DOHH2 (cell line): ENCODE measurements around the gene SMIM44.

Experiments used
- H3F3A ChIP-seq: fragments of 200-600 bp; sonication (generic), shearing (Covaris generic); 2 replicates; pipeline ENCODE4 v1.6.0; 2016; ENCODE audit warnings: antibody characterized with exemption, mild to moderate bottlenecking; ENCODE audit not compliant: control insufficient read depth, insufficient read depth
- H3K27ac ChIP-seq: fragments of 200-600 bp; sonication (generic); 2 replicates; pipeline ENCODE4 v1.5.1; 2014; ENCODE audit warnings: low read depth, mild to moderate bottlenecking, low read length, moderate library complexity
- H3K27me3 ChIP-seq: fragments of 200-600 bp; sonication (generic); 2 replicates; pipeline ENCODE4 v1.6.1; 2014; ENCODE audit warnings: mild to moderate bottlenecking, low read length, mixed read lengths; ENCODE audit not compliant: control insufficient read depth
- H3K36me3 ChIP-seq: fragments of 200-600 bp; sonication (generic); 2 replicates; pipeline ENCODE4 v1.6.1; 2014; ENCODE audit warnings: mild to moderate bottlenecking, low read length, moderate library complexity, mixed read lengths; ENCODE audit not compliant: control insufficient read depth
- H3K4me1 ChIP-seq: fragments of 200-600 bp; sonication (generic); 2 replicates; pipeline ENCODE4 v1.6.1; 2014; ENCODE audit warnings: mild to moderate bottlenecking, low read length, mixed read lengths; ENCODE audit not compliant: control insufficient read depth
- H3K4me2 ChIP-seq: fragments of 200-600 bp; sonication (generic); 2 replicates; pipeline ENCODE4 v1.6.0; 2014; ENCODE audit warnings: mild to moderate bottlenecking, low read length, moderate library complexity
- H3K4me3 ChIP-seq: fragments of 200-600 bp; sonication (generic); 2 replicates; pipeline ENCODE4 v1.5.1; 2014; ENCODE audit warnings: mild to moderate bottlenecking, low read length, mixed read lengths
- H3K79me2 ChIP-seq: fragments of 200-600 bp; sonication (generic); 2 replicates; pipeline ENCODE4 v1.6.1; 2014; ENCODE audit warnings: mild to moderate bottlenecking, low read length, mixed read lengths; ENCODE audit not compliant: control insufficient read depth
- H3K9me2 ChIP-seq: fragments of 200-600 bp; sonication (generic); replicated peaks from 2 replicates; pipeline ENCODE4 v1.6.1; 2014; ENCODE audit warnings: mild to moderate bottlenecking, low read length, mixed read lengths; ENCODE audit not compliant: control insufficient read depth
- H3K9me3 ChIP-seq: fragments of 200-600 bp; sonication (generic); 2 replicates; pipeline ENCODE4 v1.6.1; 2014; ENCODE audit warnings: antibody characterized with exemption, low read length, mixed read lengths; ENCODE audit not compliant: control insufficient read depth, insufficient read depth
- H4K20me1 ChIP-seq: fragments of 200-600 bp; sonication (generic); 2 replicates; pipeline ENCODE4 v1.6.0; 2014; ENCODE audit warnings: low read depth, mild to moderate bottlenecking, antibody characterized with exemption, low read length, moderate library complexity; ENCODE audit not compliant: control insufficient read depth, insufficient read depth
- EZH2phosphoT487 ChIP-seq: fragments of 200-600 bp; sonication (generic); IDR thresholded peaks from 2 replicates; pipeline ENCODE4 v1.6.1; 2017; ENCODE audit warnings: borderline replicate concordance, mild to moderate bottlenecking, antibody characterized with exemption, low read length, moderate library complexity, mixed read lengths
- TF ChIP-seq, protein P1 (sequence below): fragments of 200-600 bp; sonication (generic); IDR thresholded peaks from one replicate; pipeline ENCODE4 v1.5.1; 2014; ENCODE audit warnings: antibody characterized with exemption, mild to moderate bottlenecking, low read depth, low read length; ENCODE audit not compliant: poor library complexity, severe bottlenecking

The SMIM44 gene

GRCh38 chr19:3434630-3435553 is 48.3 kb downstream of the SMIM44 start:
- Histone ChIP-seq H4K20me1 (no peaks in the 10 kb centered on the region), H3K27ac (peak overlapping the region; percentile 66), H3K36me3 (no peaks in the 10 kb centered on the region), H3K79me2 (no peaks in the 10 kb centered on the region), H3K4me1 (peaks cover 10% of the 10 kb centered on the region), H3K4me2 (peak overlapping the region; percentile 93), H3K9me2 (no peaks in the 10 kb centered on the region), H3K4me3 (peak overlapping the region; percentile 91), H3K27me3 (no peaks in the 10 kb centered on the region), H3F3A (no peaks in the 10 kb centered on the region), H3K9me3 (peaks cover 5% of the 10 kb centered on the region; the same call in 1 of the 2 replicates)
- TF ChIP-seq, protein P1, sequence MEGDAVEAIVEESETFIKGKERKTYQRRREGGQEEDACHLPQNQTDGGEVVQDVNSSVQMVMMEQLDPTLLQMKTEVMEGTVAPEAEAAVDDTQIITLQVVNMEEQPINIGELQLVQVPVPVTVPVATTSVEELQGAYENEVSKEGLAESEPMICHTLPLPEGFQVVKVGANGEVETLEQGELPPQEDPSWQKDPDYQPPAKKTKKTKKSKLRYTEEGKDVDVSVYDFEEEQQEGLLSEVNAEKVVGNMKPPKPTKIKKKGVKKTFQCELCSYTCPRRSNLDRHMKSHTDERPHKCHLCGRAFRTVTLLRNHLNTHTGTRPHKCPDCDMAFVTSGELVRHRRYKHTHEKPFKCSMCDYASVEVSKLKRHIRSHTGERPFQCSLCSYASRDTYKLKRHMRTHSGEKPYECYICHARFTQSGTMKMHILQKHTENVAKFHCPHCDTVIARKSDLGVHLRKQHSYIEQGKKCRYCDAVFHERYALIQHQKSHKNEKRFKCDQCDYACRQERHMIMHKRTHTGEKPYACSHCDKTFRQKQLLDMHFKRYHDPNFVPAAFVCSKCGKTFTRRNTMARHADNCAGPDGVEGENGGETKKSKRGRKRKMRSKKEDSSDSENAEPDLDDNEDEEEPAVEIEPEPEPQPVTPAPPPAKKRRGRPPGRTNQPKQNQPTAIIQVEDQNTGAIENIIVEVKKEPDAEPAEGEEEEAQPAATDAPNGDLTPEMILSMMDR, result no peak
- TF ChIP-seq EZH2phosphoT487, result no peak

- no peaks in the 10 kb centered on the region for H4K20me1 ChIP-seq
- H3K4me2 ChIP-seq, result peak overlapping the region; percentile 93
- no peaks in the 10 kb centered on the region for H3K27me3 ChIP-seq
- H3K79me2 ChIP-seq, result no peaks in the 10 kb centered on the region
- peaks cover 17% of the 10 kb centered on the region for H3K4me1 ChIP-seq
- H3K9me3 ChIP-seq, result peaks cover 5% of the 10 kb centered on the region; the same call in 1 of the 2 replicates
- no peaks in the 10 kb centered on the region for H3F3A ChIP-seq
- peak overlapping the region; percentile 91 for H3K4me3 ChIP-seq
- no peaks in the 10 kb centered on the region for H3K9me2 ChIP-seq
- no peak overlapping the region for H3K27ac ChIP-seq
- TF ChIP-seq EZH2phosphoT487, result no peak
- TF ChIP-seq, protein P1, result no peak
- H3K36me3 ChIP-seq, result no peaks in the 10 kb centered on the region
Measured at GRCh38 chr19:3433805-3434540, 49.3 kb downstream of the SMIM44 start.

DNA sequence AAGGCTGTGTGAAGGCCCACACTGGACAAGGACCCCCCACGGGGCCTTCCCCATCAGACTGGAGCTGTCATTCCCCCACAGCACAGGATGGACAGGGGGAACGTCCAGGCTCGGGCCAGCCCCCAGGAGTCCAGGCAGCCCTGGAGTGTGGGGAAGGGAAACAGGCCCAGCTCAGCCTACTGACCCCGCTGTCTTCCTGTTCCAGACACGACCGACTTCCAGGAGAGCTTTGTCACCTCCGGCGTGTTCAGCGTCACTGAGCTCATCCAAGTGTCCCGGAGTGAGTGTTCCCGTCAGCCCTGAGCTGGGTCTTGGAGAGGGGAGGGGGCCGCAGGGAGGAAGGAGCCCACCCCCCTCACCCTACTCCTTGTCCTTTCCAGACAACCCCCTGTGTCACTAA is 49.9 kb downstream of the SMIM44 start:
- Histone ChIP-seq H3K9me2 (no peaks in the 10 kb centered on the region), H3K4me2 (no peak overlapping the region), H3K79me2 (no peaks in the 10 kb centered on the region), H3K36me3 (no peaks in the 10 kb centered on the region), H3K4me3 (no peak overlapping the region), H3F3A (no peaks in the 10 kb centered on the region), H3K9me3 (peaks cover 5% of the 10 kb centered on the region; the same call in 1 of the 2 replicates), H4K20me1 (no peaks in the 10 kb centered on the region), H3K27me3 (peaks cover 3% of the 10 kb centered on the region), H3K4me1 (peaks cover 24% of the 10 kb centered on the region), H3K27ac (no peak overlapping the region)
- TF ChIP-seq EZH2phosphoT487, result no peak
- TF ChIP-seq, protein P1, result no peak
